Sigmoid colon (tissue), 7 donors: ENCODE measurements around the gene WFIKKN1. TPM values are rescaled to one million over a fixed set of nuclear protein-coding genes. Genes with fewer than 3 reads are reported as not detected.

ENCODE experiments used
- DNase-seq: peaks from one replicate; pipeline ENCODE4 v3.0.0-alpha.2; 2019
- H3K27ac ChIP-seq, 4 donors: fragments of 200-600 bp; sonication (generic); one replicate each; pipeline ENCODE4 v1.5.1; 2016 to 2019; ENCODE audit warnings: mild to moderate bottlenecking in 1 of 4
- H3K27me3 ChIP-seq, 3 donors: fragments of 200-600 bp; sonication (generic); one replicate each; pipeline ENCODE4 v1.5.1; 2019; ENCODE audit warnings: mild to moderate bottlenecking in 1 of 3
- H3K36me3 ChIP-seq, 4 donors: fragments of 200-600 bp; sonication (generic); one replicate each; pipeline ENCODE4 v1.5.1; 2016 to 2019
- H3K4me1 ChIP-seq, 4 donors: fragments of 200-600 bp; sonication (generic); one replicate each; pipeline ENCODE4 v1.5.1; 2017 to 2019
- H3K4me3 ChIP-seq, 4 donors: fragments of 200-600 bp; sonication (generic); one replicate each; pipeline ENCODE4 v1.5.1; 2017 to 2019; ENCODE audit warnings: mild to moderate bottlenecking in 2 of 4, moderate library complexity in 1 of 4
- H3K9me3 ChIP-seq, 4 donors: fragments of 200-600 bp in 3 of 4; sonication (generic) in 3 of 4; one replicate each; pipeline versions ENCODE4 v1.5.1 to v1.6.1; 2013 to 2019
- EP300 ChIP-seq, 4 donors: sonication (generic); formaldehyde crosslinking; IDR thresholded peaks; one replicate each; pipeline ENCODE4 v1.6.1; 2017; ENCODE audit warnings: antibody characterized with exemption in 4 of 4
- POLR2A ChIP-seq, 2 donors: fragments of 450-650 bp; IDR thresholded peaks; one replicate each; pipeline ENCODE4 v1.6.1; 2016; ENCODE audit warnings: antibody characterized with exemption in 2 of 2, mild to moderate bottlenecking in 2 of 2, moderate library complexity in 2 of 2
- POLR2AphosphoS5 ChIP-seq, 4 donors: sonication (generic); formaldehyde crosslinking; IDR thresholded peaks; one replicate each; pipeline ENCODE4 v1.6.1; 2017; ENCODE audit warnings: antibody characterized with exemption in 4 of 4
- WGBS, 2 donors: extraction: QIAGEN DNeasy Blood & Tissue Kit; methylation state at CpG; one replicate each; pipeline ENCODE4 v1.1.7; 2013; 5-methylcytosine and 5-hydroxymethylcytosine counted together
- intact Hi-C: fragments of 100-400 bp; cut with DNase I; formaldehyde crosslinking; loops from one replicate; pipeline ENCODE4 v1.15.1; 2023
- polyA plus RNA-seq, 3 donors: library from polyadenylated mRNA; stranded (reverse); fragments of 200-250 nt; gene quantifications; one replicate each; pipeline ENCODE4 v1.2.3, GENCODE V29; 2013
- total RNA-seq, 4 donors: library from RNA; depleted of rRNA; stranded (reverse); fragments of >200 nt; gene quantifications; one replicate each; pipeline ENCODE4 v1.1.0, GENCODE V29; 2016
- TF ChIP-seq, protein P1 (sequence below), 4 experiments: fragments of 450-650 bp in 3 of 4; fragments of 200-600 bp in 1 of 4; IDR thresholded peaks; one replicate each; pipeline ENCODE4 v1.5.1; 2016 to 2019; ENCODE audit warnings: antibody characterized with exemption in 4 of 4, mild to moderate bottlenecking in 3 of 4, moderate library complexity in 2 of 4
- donor health status: healthy with polysubstance abuse.
- donor health status: Bipolar disorder and iron deficiency.
- donor health status: healthy.

Gene WFIKKN1
- total and polyA plus RNA-seq, 7 donors, result 0.27 to 1.4 (median 0.49) TPM

- Histone ChIP-seq H3K36me3 (peaks cover 0 to 22% (median 13%) of the 10 kb centered on the region in 4 donors), H3K27ac (no peak overlapping the region), H3K27me3 (peaks cover 0 to 13% (median 0%) of the 10 kb centered on the region in 3 donors), H3K4me3 (no peak overlapping the region), H3K4me1 (peaks cover 0 to 53% (median 46%) of the 10 kb centered on the region in 4 donors), H3K9me3 (no peaks in the 10 kb centered on the region)
- TF ChIP-seq, protein P1, sequence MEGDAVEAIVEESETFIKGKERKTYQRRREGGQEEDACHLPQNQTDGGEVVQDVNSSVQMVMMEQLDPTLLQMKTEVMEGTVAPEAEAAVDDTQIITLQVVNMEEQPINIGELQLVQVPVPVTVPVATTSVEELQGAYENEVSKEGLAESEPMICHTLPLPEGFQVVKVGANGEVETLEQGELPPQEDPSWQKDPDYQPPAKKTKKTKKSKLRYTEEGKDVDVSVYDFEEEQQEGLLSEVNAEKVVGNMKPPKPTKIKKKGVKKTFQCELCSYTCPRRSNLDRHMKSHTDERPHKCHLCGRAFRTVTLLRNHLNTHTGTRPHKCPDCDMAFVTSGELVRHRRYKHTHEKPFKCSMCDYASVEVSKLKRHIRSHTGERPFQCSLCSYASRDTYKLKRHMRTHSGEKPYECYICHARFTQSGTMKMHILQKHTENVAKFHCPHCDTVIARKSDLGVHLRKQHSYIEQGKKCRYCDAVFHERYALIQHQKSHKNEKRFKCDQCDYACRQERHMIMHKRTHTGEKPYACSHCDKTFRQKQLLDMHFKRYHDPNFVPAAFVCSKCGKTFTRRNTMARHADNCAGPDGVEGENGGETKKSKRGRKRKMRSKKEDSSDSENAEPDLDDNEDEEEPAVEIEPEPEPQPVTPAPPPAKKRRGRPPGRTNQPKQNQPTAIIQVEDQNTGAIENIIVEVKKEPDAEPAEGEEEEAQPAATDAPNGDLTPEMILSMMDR (IDR thresholded peaks at IDR 0.05), result no peak
- TF ChIP-seq POLR2AphosphoS5 (IDR thresholded peaks at IDR 0.05), result no peak
- intact Hi-C loops, result no loop called here
- 97% methylated on average over 74 of the region's 74 CpGs for WGBS, 2 donors
- DNase-seq, result no peak
Observed at GRCh38 chr16:633336-634050, 2.7 kb downstream of the WFIKKN1 start.

DNA sequence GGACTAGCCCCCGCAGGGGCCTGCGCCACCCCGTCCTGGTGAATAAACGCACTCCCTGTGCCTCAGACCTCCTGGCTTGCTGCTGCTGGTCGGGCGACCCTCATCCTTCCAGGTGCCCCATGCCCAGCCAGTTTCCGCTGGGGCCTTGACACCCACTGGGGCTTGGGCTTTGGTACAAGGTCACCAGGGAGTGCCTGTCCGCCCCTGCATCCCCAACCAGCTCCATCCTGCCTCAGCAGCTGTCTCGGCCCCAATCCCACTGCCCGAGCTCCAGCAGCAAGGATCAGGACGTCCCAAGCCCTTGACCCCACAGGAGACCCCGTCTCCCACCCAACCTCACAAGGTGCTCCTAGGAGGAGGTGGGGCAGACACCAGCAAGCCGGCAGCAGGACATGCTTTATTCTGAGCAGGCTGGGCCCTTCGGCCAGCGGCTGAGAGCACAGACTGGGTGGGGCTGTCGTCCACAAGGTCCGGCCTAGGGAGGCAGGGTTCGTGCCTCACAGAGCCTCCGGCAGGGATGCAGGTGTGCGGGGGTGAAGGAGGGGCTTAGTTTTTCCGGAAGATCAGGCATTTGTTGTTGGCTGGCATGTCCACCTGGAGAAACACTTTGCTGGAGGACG lies 3.4 kb downstream of the WFIKKN1 start:
- H3K4me1 ChIP-seq, result peaks cover 0 to 53% (median 46%) of the 10 kb centered on the region in 4 donors
- peaks cover 0 to 21% (median 12%) of the 10 kb centered on the region in 4 donors for H3K36me3 ChIP-seq
- H3K4me3 ChIP-seq, result no peak overlapping the region
- H3K27me3 ChIP-seq, result peaks cover 0 to 13% (median 0%) of the 10 kb centered on the region in 3 donors
- intact Hi-C loops, result no loop called here
- H3K9me3 ChIP-seq, result no peaks in the 10 kb centered on the region
- no peak overlapping the region for H3K27ac ChIP-seq
- no peak for DNase-seq
- WGBS, 2 donors, result 91 to 93% methylated on average over 22 of the region's 22 CpGs
- TF ChIP-seq EP300 (IDR thresholded peaks at IDR 0.05), result no peak
- TF ChIP-seq, protein P1 (IDR thresholded peaks at IDR 0.05), result no peak
- TF ChIP-seq POLR2AphosphoS5 (IDR thresholded peaks at IDR 0.05), result no peak
- TF ChIP-seq POLR2A (IDR thresholded peaks at IDR 0.05), result no peak

- Histone ChIP-seq H3K4me1 (peaks cover 0 to 44% (median 41%) of the 10 kb centered on the region in 4 donors), H3K9me3 (no peaks in the 10 kb centered on the region), H3K27me3 (peaks cover 0 to 13% (median 0%) of the 10 kb centered on the region in 3 donors), H3K36me3 (peaks cover 0 to 21% (median 12%) of the 10 kb centered on the region in 4 donors), H3K4me3 (peak overlapping the region in 3 of 4 donors; percentile 64 to 98 (median 82)), H3K27ac (no peak overlapping the region)
- DNase-seq, result no peak
- intact Hi-C loops, result no loop called here
- TF ChIP-seq POLR2A (IDR thresholded peaks at IDR 0.05), result no peak
- TF ChIP-seq EP300 (IDR thresholded peaks at IDR 0.05), result no peak
- TF ChIP-seq, protein P1 (IDR thresholded peaks at IDR 0.05), result no peak
- TF ChIP-seq POLR2AphosphoS5 (IDR thresholded peaks at IDR 0.05), result no peak
- 83 to 89% methylated on average over 7 of the region's 7 CpGs for WGBS, 2 donors
Observed at GRCh38 chr16:634996-635395, 4.2 kb downstream of the WFIKKN1 start.

- intact Hi-C loops, result loop anchor here (2.0 kb wide), 1 partner anchor 47 kb away; no protein-coding TSS in a partner anchor
- WGBS, 2 donors, result 1 to 4% methylated on average over 55 of the region's 55 CpGs
- Histone ChIP-seq H3K9me3 (no peaks in the 10 kb centered on the region), H3K27ac (peak overlapping the region; percentile 89 to 99 (median 97)), H3K4me3 (peak overlapping the region; percentile 64 to 98 (median 81)), H3K27me3 (peaks cover 0 to 13% (median 0%) of the 10 kb centered on the region in 3 donors), H3K36me3 (peaks cover 0 to 21% (median 12%) of the 10 kb centered on the region in 4 donors), H3K4me1 (peaks cover 0 to 38% (median 34%) of the 10 kb centered on the region in 4 donors)
- no peak for DNase-seq
- TF ChIP-seq POLR2A (IDR thresholded peaks at IDR 0.05) (no peak), EP300 (IDR thresholded peaks at IDR 0.05) (no peak), POLR2AphosphoS5 (IDR thresholded peaks at IDR 0.05) (no peak)
- TF ChIP-seq, protein P1 (IDR thresholded peaks at IDR 0.05), result no peak
Observed at GRCh38 chr16:635573-636205, 4.9 kb downstream of the WFIKKN1 start.
